ENCODE data around the gene TMEM255B.

TMEM255B gene

GRCh38 chr13:113776231-113777125, 17.5 kb downstream of the TMEM255B start:
- no peak overlapping the region for H3K9ac ChIP-seq (ENCODE audit: low read depth, low read length)
- no peaks in the 10 kb centered on the region for H3K4me1 ChIP-seq (ENCODE audit: insufficient read depth, low read length)
- no peaks in the 10 kb centered on the region for H3K9me3 ChIP-seq (ENCODE audit: control insufficient read depth, insufficient read depth, low read length)
- H3K36me3 ChIP-seq (ENCODE audit: insufficient read depth, low read length) = no peaks in the 10 kb centered on the region

GRCh38 chr13:113777311-113778260, 18.6 kb downstream of the TMEM255B start:
- H3K9me3 ChIP-seq (ENCODE audit: control insufficient read depth, insufficient read depth, low read length) = no peaks in the 10 kb centered on the region
- H3K4me1 ChIP-seq (ENCODE audit: insufficient read depth, low read length) = no peaks in the 10 kb centered on the region
- no peaks in the 10 kb centered on the region for H3K36me3 ChIP-seq (ENCODE audit: insufficient read depth, low read length)
- no peak overlapping the region for H3K9ac ChIP-seq (ENCODE audit: low read depth, low read length)

GRCh38 chr13:113781571-113781970, 22.5 kb downstream of the TMEM255B start:
- H3K9ac ChIP-seq (ENCODE audit: low read depth, low read length) = no peak overlapping the region
- no peaks in the 10 kb centered on the region for H3K4me1 ChIP-seq (ENCODE audit: insufficient read depth, low read length)
- H3K9me3 ChIP-seq (ENCODE audit: control insufficient read depth, insufficient read depth, low read length) = no peaks in the 10 kb centered on the region
- no peaks in the 10 kb centered on the region for H3K36me3 ChIP-seq (ENCODE audit: insufficient read depth, low read length)

GRCh38 chr13:113782472-113782871, 23.4 kb downstream of the TMEM255B start:
- no peaks in the 10 kb centered on the region for H3K36me3 ChIP-seq (ENCODE audit: insufficient read depth, low read length)
- no peaks in the 10 kb centered on the region for H3K4me1 ChIP-seq (ENCODE audit: insufficient read depth, low read length)
- no peaks in the 10 kb centered on the region for H3K9me3 ChIP-seq (ENCODE audit: control insufficient read depth, insufficient read depth, low read length)
- H3K9ac ChIP-seq (ENCODE audit: low read depth, low read length) = no peak overlapping the region

DNA sequence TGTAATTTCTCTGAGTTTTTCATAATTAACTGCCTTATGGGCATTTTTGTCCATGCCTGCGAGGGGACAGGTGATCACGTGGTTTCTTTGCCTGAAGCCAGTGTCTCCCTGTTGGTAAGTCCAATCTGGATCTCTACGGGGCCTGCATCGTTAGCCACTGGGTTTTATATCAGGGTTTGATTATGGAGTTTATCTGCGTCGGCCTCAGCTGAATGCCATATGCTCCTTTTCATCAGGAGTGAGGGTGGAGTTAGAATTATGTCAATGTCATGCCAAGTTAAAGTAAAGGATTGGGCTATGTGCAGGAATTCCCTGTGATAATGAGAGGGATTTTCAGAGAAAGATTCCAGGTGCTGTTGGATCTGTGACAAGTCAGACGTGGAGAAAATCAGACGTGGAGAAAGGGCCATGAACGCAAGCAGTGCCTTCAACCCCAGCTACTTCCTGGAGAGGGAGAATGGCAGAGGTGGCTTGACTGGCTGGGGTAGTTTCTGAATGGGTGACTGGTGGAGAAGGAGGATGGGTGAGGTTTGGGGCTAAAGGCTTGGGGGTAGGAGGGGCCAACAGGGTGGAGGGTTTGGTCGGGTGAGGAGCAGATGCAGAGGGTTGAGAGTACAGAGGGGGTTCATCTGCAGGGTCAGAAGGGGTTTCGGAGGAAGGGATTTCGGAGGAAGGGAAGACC, 24.3 kb downstream of the TMEM255B start:
- Histone ChIP-seq H3K9ac (ENCODE audit: low read depth, low read length) (no peak overlapping the region), H3K36me3 (ENCODE audit: insufficient read depth, low read length) (no peaks in the 10 kb centered on the region), H3K9me3 (ENCODE audit: control insufficient read depth, insufficient read depth, low read length) (no peaks in the 10 kb centered on the region), H3K4me1 (ENCODE audit: insufficient read depth, low read length) (no peaks in the 10 kb centered on the region)

GRCh38 chr13:113783966-113784644, 25.1 kb downstream of the TMEM255B start:
- no peaks in the 10 kb centered on the region for H3K9me3 ChIP-seq (ENCODE audit: control insufficient read depth, insufficient read depth, low read length)
- no peaks in the 10 kb centered on the region for H3K36me3 ChIP-seq (ENCODE audit: insufficient read depth, low read length)
- no peaks in the 10 kb centered on the region for H3K4me1 ChIP-seq (ENCODE audit: insufficient read depth, low read length)
- no peak overlapping the region for H3K9ac ChIP-seq (ENCODE audit: low read depth, low read length)

DNA sequence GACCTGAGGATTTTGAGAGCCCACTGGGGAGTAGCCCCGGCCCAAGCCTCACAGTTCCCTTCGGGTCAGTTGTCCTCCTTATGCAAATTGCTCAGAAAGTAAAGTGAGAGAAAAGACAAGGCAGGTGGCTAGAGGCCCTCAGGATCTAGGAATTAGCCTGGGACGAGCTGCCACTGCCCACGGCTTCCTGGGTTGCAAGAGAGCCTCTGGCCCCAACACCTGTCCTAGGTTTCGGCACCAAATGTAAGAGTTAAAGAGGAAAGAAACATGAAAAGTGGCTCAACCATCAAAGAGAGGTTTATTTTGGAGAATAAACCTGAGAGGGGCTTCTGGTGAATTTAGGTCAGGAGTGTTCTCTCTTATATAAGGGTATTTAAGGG, 25.6 kb downstream of the TMEM255B start:
- no peaks in the 10 kb centered on the region for H3K4me1 ChIP-seq (ENCODE audit: insufficient read depth, low read length)
- no peaks in the 10 kb centered on the region for H3K36me3 ChIP-seq (ENCODE audit: insufficient read depth, low read length)
- no peaks in the 10 kb centered on the region for H3K9me3 ChIP-seq (ENCODE audit: control insufficient read depth, insufficient read depth, low read length)
- no peak overlapping the region for H3K9ac ChIP-seq (ENCODE audit: low read depth, low read length)

GRCh38 chr13:113785051-113786010, 26.3 kb downstream of the TMEM255B start:
- Histone ChIP-seq H3K9me3 (ENCODE audit: control insufficient read depth, insufficient read depth, low read length) (no peaks in the 10 kb centered on the region), H3K36me3 (ENCODE audit: insufficient read depth, low read length) (no peaks in the 10 kb centered on the region), H3K4me1 (ENCODE audit: insufficient read depth, low read length) (no peaks in the 10 kb centered on the region), H3K9ac (ENCODE audit: low read depth, low read length) (no peak overlapping the region)

DNA sequence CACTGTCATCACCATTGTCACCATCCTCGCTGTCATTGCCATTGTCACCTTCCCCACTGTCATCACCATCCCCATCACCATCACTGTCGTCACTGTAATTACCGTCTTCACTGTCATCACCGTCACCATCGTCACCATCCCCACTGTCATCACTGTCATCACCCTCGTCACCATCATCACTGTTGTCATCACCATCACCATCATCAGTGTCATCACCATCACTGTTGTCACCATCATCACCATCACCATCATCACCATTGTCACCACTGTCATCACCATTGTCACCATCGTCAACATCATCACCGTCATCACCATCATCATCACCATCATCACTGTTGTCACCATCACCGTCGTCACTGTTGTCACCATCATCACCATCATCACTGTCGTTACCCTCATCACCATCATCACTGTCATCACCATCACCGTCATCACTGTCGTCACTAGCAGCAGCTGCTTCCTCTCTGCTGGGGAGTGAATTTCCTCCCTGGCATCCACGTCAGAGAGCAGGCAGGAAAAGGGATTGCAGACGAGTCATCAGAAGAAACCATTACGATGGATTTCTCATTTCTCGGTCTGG, 27.3 kb downstream of the TMEM255B start:
- no peaks in the 10 kb centered on the region for H3K4me1 ChIP-seq (ENCODE audit: insufficient read depth, low read length)
- H3K36me3 ChIP-seq (ENCODE audit: insufficient read depth, low read length) = no peaks in the 10 kb centered on the region
- no peaks in the 10 kb centered on the region for H3K9me3 ChIP-seq (ENCODE audit: control insufficient read depth, insufficient read depth, low read length)
- H3K9ac ChIP-seq (ENCODE audit: low read depth, low read length) = no peak overlapping the region

DNA sequence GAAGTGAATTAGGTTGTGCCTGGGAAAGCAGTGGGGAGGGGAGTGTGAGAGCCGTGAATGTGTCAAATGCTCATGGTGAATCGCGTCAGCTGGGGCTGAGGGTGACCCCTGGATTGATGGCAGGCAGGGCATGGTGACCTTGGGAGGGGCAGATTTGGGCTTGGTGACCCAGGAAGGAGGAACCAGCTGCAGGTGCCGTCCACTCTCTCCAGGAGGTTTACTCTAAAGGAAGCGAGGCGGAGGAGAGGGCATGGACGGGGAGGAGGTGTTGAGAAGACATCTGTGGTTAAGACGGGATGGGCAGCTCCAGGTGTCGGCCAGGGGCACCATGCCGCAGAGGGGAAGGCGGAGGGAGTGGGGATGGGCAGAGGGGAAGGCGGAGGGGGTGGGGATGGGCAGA, 28.7 kb downstream of the TMEM255B start:
- Histone ChIP-seq H3K9me3 (ENCODE audit: control insufficient read depth, insufficient read depth, low read length) (no peaks in the 10 kb centered on the region), H3K4me1 (ENCODE audit: insufficient read depth, low read length) (no peaks in the 10 kb centered on the region), H3K36me3 (ENCODE audit: insufficient read depth, low read length) (no peaks in the 10 kb centered on the region), H3K9ac (ENCODE audit: low read depth, low read length) (no peak overlapping the region)

DNA sequence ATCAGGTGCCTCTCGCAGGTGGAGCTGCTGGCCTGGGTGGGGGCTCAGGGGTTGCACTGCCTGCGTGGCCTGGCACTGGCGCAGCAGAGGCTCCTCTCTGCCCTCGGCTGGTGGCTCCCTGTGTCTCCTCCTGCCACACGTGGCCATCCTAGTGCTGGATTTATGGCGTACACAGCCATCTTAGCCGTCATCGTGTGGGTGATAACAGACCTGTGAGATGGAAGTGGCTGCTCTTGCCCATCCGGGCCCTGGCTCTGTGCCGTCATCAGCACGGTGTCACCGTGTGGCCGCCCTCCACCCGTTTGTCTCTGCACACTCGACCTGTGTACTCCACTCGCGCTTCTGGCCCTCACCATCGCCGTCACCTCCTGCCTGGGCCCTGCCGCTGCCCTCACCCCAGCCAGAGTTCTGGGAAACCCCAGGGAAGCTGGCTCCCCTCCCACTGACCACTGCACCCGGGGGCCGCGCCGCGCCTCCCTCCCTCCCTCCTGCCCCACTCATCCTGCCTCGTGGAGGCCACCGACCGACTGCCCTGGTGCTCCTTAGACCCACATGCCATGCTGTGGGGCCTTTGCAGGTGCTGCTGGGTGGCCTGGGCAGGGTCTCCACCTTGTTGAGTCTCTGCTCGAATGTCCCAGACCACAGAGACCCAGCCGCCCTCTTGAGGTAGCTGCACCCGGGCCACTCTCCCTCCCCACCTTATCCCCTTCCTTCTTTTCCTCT, 29.5 kb downstream of the TMEM255B start:
- Histone ChIP-seq H3K4me1 (ENCODE audit: insufficient read depth, low read length) (no peaks in the 10 kb centered on the region), H3K9ac (ENCODE audit: low read depth, low read length) (no peak overlapping the region), H3K36me3 (ENCODE audit: insufficient read depth, low read length) (no peaks in the 10 kb centered on the region), H3K9me3 (ENCODE audit: control insufficient read depth, insufficient read depth, low read length) (no peaks in the 10 kb centered on the region)

DNA sequence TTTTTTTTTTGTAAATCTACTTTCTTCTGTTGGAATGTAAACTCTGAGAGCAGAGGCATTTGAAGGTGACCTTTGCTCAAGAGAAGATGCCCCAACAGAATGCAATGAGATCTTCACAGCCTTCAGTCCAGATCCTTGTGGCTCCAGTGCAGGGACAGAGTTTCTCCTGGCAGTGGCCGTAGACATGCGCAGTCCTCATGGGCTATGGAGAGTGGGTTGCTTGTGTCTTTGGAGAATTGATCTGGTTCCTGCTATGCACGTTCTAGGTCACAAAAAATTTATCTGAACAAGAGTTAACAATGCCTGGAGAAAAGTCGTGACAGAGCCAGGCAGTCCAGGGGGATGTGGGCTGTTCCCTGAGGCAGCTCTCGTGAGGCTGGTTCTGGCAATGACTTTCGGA, 30.1 kb downstream of the TMEM255B start:
- H3K4me1 ChIP-seq (ENCODE audit: insufficient read depth, low read length) = no peaks in the 10 kb centered on the region
- H3K36me3 ChIP-seq (ENCODE audit: insufficient read depth, low read length) = no peaks in the 10 kb centered on the region
- H3K9ac ChIP-seq (ENCODE audit: low read depth, low read length) = no peak overlapping the region
- no peaks in the 10 kb centered on the region for H3K9me3 ChIP-seq (ENCODE audit: control insufficient read depth, insufficient read depth, low read length)
